PC-9 (cell line): ENCODE results near the gene SETX. TPM values are rescaled to one million over a fixed set of nuclear protein-coding genes. Genes with fewer than 3 reads are reported as not detected.

Experiments used
- BruUV-seq: library from RNA; stranded (reverse); fragments of 400-500 nt; replicated peaks from 2 replicates; lab custom pipeline; 2021; lab: Mats Ljungman, UMichigan
- CTCF ChIA-PET: fragments of 300-600 bp; sonication (Branson Sonifier 250); formaldehyde crosslinking; loops from one replicate; lab custom pipeline; 2022; ENCODE audit warnings: antibody characterized with exemption; lab: Charles Lee
- POLR2A ChIA-PET: fragments of 300-600 bp; sonication (Branson Sonifier 250); formaldehyde crosslinking; loops from one replicate; lab custom pipeline; 2022; ENCODE audit warnings: antibody characterized with exemption; ENCODE audit not compliant: unreplicated experiment; lab: Charles Lee
- DNase-seq, 2 experiments: peaks; one replicate each; pipeline versions ENCODE4 v3.0.0 to v3.0.0-alpha.2; 2015 to 2022; ENCODE audit warnings: mixed read lengths in 1 of 2
- H2AFZ ChIP-seq: fragments of 200-600 bp; sonication (generic); 2 replicates; pipeline ENCODE4 v1.8.1; 2017; ENCODE audit warnings: antibody characterized with exemption
- H3F3A ChIP-seq: fragments of 200-600 bp; sonication (generic); 2 replicates; pipeline ENCODE4 v1.8.1; 2017; ENCODE audit warnings: antibody characterized with exemption, mild to moderate bottlenecking, low read depth; ENCODE audit not compliant: insufficient read depth
- H3K27ac ChIP-seq: fragments of 200-600 bp; sonication (generic); 2 replicates; pipeline ENCODE4 v1.6.1; 2016; ENCODE audit warnings: mixed run types
- H3K27me3 ChIP-seq: fragments of 200-600 bp; sonication (generic); 2 replicates; pipeline ENCODE4 v1.6.1; 2016; ENCODE audit warnings: low read depth, mixed run types; ENCODE audit not compliant: insufficient read depth
- H3K36me3 ChIP-seq: fragments of 200-600 bp; sonication (generic); 2 replicates; pipeline ENCODE4 v1.6.1; 2016; ENCODE audit warnings: low read depth, mixed run types
- H3K4me1 ChIP-seq: fragments of 200-600 bp; sonication (generic); replicated peaks from 2 replicates; pipeline ENCODE4 v1.6.1; 2016; ENCODE audit warnings: mixed run types; ENCODE audit not compliant: insufficient read depth
- H3K4me2 ChIP-seq: fragments of 200-600 bp; sonication (generic); 2 replicates; pipeline ENCODE4 v1.6.1; 2017; ENCODE audit warnings: mixed run types
- H3K4me3 ChIP-seq: fragments of 200-600 bp; sonication (generic); 2 replicates; pipeline ENCODE4 v1.6.1; 2016; ENCODE audit warnings: mixed run types
- H3K79me2 ChIP-seq: fragments of 200-600 bp; sonication (generic); 2 replicates; pipeline ENCODE4 v1.6.1; 2017; ENCODE audit warnings: low read depth, mixed run types
- H3K9me2 ChIP-seq: fragments of 200-600 bp; sonication (generic); 2 replicates; pipeline ENCODE4 v1.8.1; 2017; ENCODE audit warnings: mild to moderate bottlenecking; ENCODE audit not compliant: insufficient read depth
- H3K9me3 ChIP-seq: fragments of 200-600 bp; sonication (generic); 2 replicates; pipeline ENCODE4 v1.8.1; 2016; ENCODE audit warnings: low read depth; ENCODE audit not compliant: insufficient read depth
- H4K20me1 ChIP-seq: fragments of 200-600 bp; sonication (generic); 2 replicates; pipeline ENCODE4 v1.8.1; 2017; ENCODE audit not compliant: insufficient read depth
- EZH2 ChIP-seq: fragments of 200-600 bp; sonication (generic); IDR thresholded peaks from 2 replicates; pipeline ENCODE4 v1.8.0; 2017; ENCODE audit warnings: antibody characterized with exemption, low read depth
- intact Hi-C: fragments of 100-400 bp; cut with micrococcal nuclease; formaldehyde crosslinking; loops from one replicate; pipeline ENCODE4 v1.10.0; 2022; ENCODE audit not compliant: unreplicated experiment
- total RNA-seq: library from RNA; stranded (reverse); gene quantifications from 2 replicates; pipeline ENCODE4 v1.2.3, GENCODE V29; 2021
- TF ChIP-seq, protein P1 (sequence below): fragments of 200-600 bp; sonication (generic); conservative IDR thresholded peaks from 2 replicates; pipeline ENCODE4 v1.6.1; 2017; ENCODE audit warnings: mixed run types, antibody characterized with exemption, mild to moderate bottlenecking, moderate library complexity

Gene SETX
- total RNA-seq, 1 experiment from 2014 or later: 23.5 TPM

DNA sequence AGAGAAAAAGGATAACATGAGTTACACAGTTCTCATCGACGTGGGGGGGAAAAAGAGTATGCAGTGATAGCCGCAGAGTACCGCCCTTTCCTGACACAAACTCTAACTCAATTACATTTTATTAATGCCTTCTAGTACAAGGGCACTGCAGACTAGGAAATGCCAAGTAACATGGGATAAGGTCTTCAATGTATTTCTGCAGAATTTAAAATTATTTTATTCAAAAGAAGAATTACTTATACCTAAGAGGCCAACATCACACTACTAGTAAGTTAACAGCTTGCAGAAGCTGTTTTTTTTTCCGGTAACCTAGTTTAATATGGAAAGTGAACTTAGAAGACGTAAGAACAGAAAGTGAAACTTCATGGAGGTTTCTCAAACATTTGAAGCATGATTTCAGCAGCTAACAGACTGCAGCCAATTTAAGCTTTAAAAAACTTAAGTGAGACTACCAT, 3.9 kb downstream of the SETX start:
- H3K36me3 ChIP-seq: peaks cover 40% of the 10 kb centered on the region
- intact Hi-C loops: no loop called here
- no peak overlapping the region for H3K27ac ChIP-seq
- H3K79me2 ChIP-seq: peaks cover 20% of the 10 kb centered on the region
- POLR2A ChIA-PET: no interaction called here
- no peaks in the 10 kb centered on the region for H3K27me3 ChIP-seq
- DNase-seq: no peak
- TF ChIP-seq, protein P1, sequence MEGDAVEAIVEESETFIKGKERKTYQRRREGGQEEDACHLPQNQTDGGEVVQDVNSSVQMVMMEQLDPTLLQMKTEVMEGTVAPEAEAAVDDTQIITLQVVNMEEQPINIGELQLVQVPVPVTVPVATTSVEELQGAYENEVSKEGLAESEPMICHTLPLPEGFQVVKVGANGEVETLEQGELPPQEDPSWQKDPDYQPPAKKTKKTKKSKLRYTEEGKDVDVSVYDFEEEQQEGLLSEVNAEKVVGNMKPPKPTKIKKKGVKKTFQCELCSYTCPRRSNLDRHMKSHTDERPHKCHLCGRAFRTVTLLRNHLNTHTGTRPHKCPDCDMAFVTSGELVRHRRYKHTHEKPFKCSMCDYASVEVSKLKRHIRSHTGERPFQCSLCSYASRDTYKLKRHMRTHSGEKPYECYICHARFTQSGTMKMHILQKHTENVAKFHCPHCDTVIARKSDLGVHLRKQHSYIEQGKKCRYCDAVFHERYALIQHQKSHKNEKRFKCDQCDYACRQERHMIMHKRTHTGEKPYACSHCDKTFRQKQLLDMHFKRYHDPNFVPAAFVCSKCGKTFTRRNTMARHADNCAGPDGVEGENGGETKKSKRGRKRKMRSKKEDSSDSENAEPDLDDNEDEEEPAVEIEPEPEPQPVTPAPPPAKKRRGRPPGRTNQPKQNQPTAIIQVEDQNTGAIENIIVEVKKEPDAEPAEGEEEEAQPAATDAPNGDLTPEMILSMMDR: no peak
- TF ChIP-seq EZH2: no peak
- H3K9me2 ChIP-seq: no peaks in the 10 kb centered on the region
- no peak overlapping the region for H3K4me3 ChIP-seq
- no peaks in the 10 kb centered on the region; the same call in 1 of the 2 replicates for H4K20me1 ChIP-seq
- no TSS peak for BruUV-seq
- H2AFZ ChIP-seq: no peak overlapping the region
- CTCF ChIA-PET: no interaction called here
- peaks cover 9% of the 10 kb centered on the region for H3K4me1 ChIP-seq
- H3F3A ChIP-seq: peaks cover 10% of the 10 kb centered on the region; the same call in 1 of the 2 replicates
- no peak overlapping the region for H3K4me2 ChIP-seq
- H3K9me3 ChIP-seq: no peaks in the 10 kb centered on the region

DNA sequence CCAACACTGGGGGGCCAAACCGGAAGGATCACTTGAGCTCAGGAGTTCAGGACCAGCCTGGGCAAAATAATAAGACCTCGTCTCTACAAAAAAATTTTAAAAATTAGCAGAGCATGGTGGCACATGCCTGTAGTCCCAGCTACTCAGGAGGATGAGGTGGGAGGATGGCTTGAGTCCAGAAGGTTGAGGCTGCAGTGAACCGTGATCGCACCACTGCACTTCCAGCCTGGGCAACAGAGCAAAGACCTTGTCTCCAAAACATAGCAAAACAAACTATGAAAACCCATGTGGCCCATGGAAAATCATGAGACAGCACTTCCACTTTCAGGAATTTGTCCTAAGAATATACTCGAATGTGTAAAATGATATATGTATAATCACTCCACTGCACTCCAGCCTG, 6.1 kb downstream of the SETX start:
- H3K27ac ChIP-seq: no peak overlapping the region
- no peak overlapping the region for H3K4me2 ChIP-seq
- H3F3A ChIP-seq: peaks cover 10% of the 10 kb centered on the region; the same call in 1 of the 2 replicates
- no TSS peak for BruUV-seq
- no peaks in the 10 kb centered on the region for H3K27me3 ChIP-seq
- H3K36me3 ChIP-seq: peaks cover 52% of the 10 kb centered on the region
- POLR2A ChIA-PET: interaction anchor here (0.7 kb wide), 1 partner anchor 325 kb away, joined by 6 read pairs; no protein-coding TSS in a partner anchor
- H4K20me1 ChIP-seq: no peaks in the 10 kb centered on the region; the same call in 1 of the 2 replicates
- H2AFZ ChIP-seq: no peak overlapping the region
- CTCF ChIA-PET: no interaction called here
- peaks cover 10% of the 10 kb centered on the region for H3K79me2 ChIP-seq
- TF ChIP-seq EZH2: no peak
- TF ChIP-seq, protein P1: no peak
- intact Hi-C loops: no loop called here
- H3K4me1 ChIP-seq: peaks cover 5% of the 10 kb centered on the region
- DNase-seq: no peak
- H3K9me3 ChIP-seq: no peaks in the 10 kb centered on the region
- H3K4me3 ChIP-seq: no peak overlapping the region
- no peaks in the 10 kb centered on the region for H3K9me2 ChIP-seq

DNA sequence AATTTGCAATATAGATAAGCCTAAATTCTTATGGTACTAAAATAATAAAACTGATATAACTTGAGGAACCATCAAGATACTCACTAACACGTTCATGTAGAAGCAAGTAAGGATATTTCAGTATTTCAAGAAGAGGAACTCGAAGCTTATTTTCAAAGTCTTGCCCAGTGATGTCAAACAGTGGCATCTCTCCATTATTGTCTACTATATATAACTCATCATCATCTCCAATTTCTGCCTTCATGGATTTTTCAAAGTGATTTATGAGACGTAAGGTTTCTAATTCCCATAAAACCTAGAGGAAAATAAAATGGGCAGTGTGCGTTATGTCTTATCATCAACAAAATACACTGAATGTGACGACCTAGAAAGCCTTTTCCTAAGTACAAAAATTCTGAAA, 8.6 kb downstream of the SETX start:
- Histone ChIP-seq H3K36me3 (peaks cover 51% of the 10 kb centered on the region), H3K4me3 (no peak overlapping the region), H3K9me3 (no peaks in the 10 kb centered on the region), H3K4me2 (no peak overlapping the region), H4K20me1 (no peaks in the 10 kb centered on the region), H2AFZ (no peak overlapping the region), H3K27me3 (no peaks in the 10 kb centered on the region), H3K27ac (no peak overlapping the region), H3K9me2 (no peaks in the 10 kb centered on the region), H3K4me1 (no peaks in the 10 kb centered on the region), H3F3A (no peaks in the 10 kb centered on the region), H3K79me2 (no peaks in the 10 kb centered on the region)
- intact Hi-C loops: no loop called here
- POLR2A ChIA-PET: interaction anchor here (0.7 kb wide), 1 partner anchor 44 kb away, joined by 5 read pairs; no protein-coding TSS in a partner anchor
- CTCF ChIA-PET: no interaction called here
- no TSS peak for BruUV-seq
- no peak for DNase-seq
- TF ChIP-seq, protein P1: no peak
- TF ChIP-seq EZH2: no peak
